HK-2 (cell line): Measurements from ENCODE around the gene LRBA.
"Not testable (repeated sequence)": the region's sequence is repeated elsewhere in the genome, so short reads cannot be mapped to it uniquely, and the experiment has no call there.

Experiments used
- DNase-seq: peaks from one replicate; pipeline ENCODE4 v3.0.0-alpha.2; 2018; ENCODE audit not compliant: unreplicated experiment

LRBA gene

DNA sequence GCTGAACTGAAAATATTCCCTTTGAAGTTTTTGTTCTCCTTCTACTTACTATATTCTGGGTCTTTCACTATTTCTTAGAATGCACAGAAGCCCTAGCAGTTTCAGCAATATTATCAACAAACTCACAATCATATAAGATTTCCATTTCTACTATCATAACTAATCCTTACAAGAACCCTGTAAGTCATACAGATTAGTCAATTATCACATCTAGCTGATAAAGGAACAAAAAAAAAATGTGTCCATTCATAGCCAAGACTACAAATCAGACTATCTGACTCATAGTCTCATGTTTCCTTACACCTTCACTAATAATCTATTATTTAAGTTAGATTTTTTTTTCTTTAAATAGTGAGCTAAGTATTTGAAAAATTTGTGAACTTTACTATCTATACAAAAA is 72.5 kb downstream of the LRBA start:
- DNase-seq, result no peak

DNA sequence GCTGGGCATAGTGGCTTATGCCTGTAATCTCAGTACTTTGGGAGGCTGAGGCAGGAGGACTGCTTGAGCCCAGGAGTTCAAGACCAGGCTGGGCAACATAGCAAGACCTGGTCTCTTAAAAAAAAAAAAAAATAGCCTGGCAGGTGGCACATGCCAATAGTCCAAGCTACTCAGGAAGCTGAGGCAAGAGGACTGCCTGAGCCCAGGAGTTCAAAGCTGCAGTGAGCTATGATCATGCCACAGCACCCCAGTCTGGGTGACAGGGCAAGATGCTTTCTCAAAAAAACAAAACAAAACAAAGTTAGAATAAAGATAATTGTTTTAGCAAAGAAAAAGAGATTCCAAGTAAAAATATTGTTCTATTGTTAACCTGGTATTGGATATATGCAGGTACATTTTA is 75.0 kb downstream of the LRBA start:
- no peak for DNase-seq

DNA sequence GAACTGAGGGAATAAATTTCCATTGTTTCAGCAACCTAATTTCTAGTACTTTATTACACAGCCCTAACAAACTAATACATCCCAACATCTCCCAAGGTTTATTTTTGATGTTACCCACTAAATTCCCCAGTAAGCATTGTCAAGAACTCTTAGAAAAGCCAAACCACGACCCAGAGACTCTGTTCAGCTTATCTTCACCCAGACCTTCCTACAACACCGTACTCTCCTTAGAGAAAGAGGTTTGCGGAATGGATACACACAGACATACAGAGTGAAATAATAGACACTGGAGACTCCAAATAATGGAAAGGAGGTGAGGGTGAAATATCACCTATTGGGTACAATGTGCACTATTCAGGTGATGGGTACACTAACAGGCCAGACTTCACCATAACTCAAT is 75.6 kb downstream of the LRBA start:
- DNase-seq, result no peak

DNA sequence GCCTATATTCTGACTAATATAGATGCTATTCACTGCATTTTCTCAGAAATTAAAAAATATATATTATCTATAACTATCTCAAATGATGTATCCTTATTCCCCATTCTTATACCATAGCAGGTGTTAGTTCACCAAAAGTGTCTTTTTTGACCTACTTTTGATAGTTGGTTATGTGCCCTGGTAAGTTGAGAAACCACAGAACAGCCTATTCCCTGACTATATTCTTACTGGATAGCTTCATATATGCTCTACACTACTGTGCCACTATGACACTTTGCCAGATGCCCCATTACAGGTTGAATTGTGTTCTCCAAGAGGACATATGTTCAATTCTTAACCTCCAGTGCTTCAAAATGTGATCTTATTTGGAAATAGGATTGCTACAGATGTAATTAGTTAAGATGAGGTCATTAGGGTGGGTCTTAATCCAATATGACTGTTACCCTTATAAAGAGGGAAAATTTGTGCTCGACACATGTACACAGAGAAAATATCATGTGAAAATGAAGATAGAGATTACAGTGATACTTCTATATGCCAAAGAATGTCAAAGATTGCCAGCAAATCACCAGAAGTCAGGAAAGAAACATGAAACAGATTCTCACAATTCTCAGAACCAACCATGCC is 76.1 kb downstream of the LRBA start:
- DNase-seq, result no peak

DNA sequence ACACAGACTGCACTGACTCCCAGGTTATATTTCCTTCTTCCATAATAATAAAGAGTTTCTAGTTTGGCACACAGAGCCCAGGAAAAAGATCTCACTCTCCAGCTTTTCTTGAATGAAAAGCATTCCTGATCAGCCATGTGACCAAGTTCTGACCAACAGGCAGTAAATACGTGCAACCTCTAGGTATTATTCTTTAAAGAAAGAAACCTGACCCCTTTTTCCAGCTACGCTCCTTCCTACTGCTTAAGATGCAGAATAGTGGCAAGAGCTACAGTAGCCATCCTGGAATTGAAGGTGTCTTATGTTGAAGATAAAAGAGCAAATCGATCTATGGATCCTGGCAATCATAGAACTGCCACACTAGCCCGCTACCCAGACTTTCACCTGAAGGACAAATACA is 76.7 kb downstream of the LRBA start:
- no peak for DNase-seq

DNA sequence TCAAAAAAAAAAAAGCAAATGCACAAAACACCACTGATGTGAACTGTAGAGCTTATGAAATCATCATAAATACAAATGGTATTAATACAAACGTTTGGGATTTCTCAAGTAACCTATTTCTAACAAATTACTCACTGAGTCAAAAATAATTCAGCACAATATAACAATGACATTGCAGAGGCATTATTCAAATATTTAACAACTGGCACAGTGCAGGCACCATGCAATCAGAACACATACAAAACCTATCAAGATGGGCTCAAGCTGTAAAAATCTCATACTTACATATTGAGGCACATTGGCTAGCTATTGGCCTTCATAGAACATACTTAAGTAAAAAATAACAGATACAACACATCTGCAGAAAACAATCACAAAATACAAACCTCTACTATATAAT is 81.1 kb downstream of the LRBA start:
- DNase-seq, result no peak

DNA sequence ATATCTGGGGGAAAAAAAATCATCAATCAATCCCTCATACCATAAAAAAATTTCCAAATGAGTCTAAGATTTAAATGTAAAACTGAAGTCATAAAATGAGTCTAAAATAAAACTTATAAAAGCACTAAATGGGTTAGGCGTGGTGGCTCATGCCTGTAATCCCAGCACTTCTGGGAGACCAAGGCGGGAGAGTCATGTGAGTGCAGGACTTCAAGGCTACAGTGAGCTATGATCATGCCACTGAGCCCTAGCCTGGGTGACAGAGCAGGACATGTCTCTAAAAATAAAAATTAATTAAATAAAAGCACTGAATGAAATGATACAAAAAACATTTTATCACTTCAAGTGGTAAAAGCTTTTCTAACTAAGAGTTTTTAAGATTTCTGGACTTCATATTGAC is 83.3 kb downstream of the LRBA start:
- DNase-seq, result no peak

DNA sequence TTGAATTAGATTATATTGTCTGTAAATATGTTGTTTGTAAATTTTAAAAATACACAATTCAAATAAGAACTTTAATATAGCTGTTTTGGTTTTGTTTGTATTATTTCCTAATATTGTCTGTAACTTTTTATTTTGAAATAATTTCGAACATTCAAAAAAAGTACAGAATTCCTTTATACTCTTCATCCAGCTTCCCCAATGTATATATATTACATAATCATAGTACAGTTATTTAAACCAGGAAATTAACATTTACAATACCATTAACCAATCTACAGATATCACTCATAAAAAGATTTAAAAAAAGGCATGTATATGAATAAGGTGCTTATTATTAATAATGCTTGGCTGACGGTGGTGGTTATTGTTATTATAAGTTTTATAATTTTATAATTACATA is 84.1 kb downstream of the LRBA start:
- no peak for DNase-seq

DNA sequence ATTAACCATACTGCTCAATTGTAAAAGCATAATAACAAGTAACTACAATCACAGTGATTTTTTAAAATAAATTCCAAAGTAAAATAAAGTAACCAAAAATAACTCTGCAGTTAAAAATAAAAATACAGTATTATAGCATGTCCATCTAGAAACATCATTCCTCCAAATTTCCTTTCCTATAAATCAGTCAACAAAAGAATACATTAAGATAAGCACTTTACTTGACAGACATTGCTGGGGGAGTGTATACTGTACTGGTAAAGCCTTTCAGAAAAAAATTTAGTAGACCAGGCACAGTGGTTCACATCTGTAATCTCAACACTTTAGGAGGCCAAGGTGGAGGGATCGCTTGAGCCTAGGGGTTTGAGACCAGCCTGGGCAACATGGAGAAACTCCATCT is 91.1 kb downstream of the LRBA start:
- DNase-seq, result no peak

DNA sequence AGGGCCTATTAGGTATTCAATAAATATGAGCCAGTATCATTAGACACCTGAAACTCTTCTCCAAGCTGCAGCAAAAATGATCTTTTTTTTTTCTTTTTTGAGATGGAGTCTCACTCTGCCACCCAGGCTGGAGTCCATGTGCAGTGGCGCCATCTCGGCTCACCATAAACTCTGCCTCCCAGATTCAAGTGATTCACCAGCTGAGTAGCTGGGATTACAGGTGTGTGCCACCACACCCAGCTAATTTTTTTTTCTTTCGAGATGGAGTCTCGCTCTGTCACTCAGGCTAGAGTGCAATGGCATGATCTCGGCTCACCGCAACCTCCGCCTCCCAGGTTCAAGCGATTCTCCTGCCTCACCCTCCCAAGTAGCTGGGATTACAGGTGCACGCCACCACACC is 93.6 kb downstream of the LRBA start:
- not testable (repeated sequence) for DNase-seq

DNA sequence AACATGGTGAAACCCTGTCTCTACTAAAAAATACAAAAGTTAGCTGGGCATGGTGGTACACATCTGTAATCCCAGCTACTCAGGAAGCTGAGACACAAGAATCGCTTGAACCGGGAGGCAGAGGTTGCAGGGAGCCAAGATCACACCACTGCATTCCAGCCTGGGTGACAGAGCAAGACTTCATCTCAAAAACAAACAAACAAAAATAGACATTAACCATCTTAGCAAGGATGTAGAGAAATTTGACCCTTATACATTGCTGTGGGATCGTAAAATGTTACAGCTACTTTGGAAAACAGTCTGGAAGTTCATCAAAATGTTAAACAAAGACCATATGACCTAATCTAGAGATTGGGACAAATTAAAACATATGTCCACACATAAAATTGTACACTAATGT is 96.5 kb downstream of the LRBA start:
- not testable (repeated sequence) for DNase-seq

DNA sequence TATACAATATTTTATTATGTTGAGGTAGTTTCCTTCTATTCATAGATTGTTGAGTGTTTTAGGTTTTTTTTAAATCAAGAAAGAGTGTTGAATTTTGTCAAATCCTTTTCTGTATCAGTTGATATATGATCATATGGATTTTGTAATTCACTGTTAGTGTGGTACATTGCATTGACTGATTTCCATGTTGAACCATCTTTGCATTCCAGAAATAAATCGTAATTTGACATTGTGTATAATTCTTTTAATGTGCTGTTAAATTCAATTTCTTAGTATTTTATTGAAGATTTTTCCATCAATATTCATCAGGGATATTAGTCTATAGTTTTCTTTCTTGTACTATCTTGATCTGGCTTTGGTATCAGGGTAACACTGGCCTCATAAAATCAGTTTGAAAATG is 103.8 kb downstream of the LRBA start:
- DNase-seq, result no peak

DNA sequence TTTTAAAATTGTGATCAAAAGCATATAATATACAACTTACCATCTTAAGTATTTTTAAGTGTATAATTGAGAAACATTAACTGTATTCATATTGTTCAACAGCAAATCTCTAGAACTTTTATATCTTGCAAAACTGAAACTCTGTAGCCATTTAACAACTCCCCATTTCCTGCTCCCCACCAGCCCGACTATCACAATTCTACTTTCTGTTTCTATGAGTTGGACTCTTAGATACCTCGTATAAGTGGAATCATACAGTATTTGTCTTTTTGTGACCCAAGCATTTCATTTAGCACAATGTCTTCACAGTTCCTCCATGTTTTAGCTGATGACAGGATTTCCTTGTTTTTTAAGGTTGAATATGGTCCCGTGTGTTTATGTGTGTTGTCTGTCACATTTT is 106.0 kb downstream of the LRBA start:
- DNase-seq, result no peak

DNA sequence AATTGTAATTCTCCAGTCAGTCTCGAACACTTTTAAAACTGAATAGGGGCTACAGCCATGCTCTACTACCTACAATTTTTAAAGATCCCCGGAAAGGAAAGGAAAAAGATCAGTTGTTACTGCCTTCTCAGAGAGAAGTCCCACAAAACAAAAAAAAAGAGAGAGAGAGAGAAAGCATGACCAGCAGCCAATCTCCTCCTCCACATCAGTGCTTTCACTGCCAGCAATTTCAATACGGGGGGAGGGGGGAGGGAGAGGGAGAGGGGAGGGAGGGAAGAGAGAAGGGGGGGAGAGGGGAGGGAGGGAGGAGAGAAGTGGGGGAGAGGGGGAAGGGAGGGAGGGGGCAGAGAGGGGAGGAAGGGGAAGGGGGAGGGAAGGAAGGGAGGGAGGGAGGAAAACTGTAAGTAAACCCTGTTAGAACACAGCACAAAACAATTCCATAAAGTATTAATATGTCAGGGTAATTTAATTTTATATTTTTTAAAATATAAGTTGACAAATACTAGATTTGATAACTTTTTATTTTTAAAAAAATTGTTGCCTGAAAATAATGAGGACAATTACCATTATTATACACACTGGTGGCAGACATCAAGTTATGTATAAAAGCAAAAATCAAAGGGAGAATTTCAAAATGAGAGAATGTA is 108.0 kb downstream of the LRBA start:
- no peak for DNase-seq

DNA sequence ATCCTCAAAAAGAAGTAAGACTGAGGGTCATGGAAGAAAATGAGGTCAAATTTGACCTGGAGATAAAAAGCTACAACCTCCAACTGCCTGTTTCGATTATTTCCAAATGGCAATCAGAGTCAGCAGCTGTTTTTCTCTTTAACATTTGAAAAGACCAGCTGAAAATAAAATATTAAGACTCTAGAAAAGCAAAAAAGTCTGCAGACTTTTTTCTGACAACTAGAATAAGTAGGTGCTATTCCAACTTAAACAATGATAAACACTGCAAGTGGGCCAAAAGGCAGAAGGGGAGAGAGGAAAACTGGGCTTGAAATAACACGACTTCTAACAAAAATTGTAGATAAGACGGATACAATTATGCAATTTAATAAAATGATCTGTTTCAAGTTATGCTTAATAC is 110.4 kb downstream of the LRBA start:
- no peak for DNase-seq

DNA sequence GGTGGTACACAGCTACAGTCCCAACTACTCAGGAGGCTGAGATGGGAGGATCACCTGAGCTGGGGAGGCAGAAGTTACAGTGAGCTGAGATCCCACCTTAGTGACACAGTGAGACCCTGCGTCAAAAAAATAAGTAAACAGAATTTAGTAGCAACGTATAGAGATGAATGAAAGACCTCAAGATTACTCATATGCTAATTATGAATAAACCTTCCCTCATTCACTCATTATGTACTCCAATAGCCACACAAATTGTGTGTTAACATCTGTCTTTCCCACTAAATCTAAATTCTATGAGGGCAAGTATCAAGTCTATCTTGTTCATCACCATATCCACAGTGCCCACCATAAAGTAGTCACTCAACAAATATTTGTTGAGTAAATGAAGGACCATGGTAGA is 111.5 kb downstream of the LRBA start:
- no peak for DNase-seq

DNA sequence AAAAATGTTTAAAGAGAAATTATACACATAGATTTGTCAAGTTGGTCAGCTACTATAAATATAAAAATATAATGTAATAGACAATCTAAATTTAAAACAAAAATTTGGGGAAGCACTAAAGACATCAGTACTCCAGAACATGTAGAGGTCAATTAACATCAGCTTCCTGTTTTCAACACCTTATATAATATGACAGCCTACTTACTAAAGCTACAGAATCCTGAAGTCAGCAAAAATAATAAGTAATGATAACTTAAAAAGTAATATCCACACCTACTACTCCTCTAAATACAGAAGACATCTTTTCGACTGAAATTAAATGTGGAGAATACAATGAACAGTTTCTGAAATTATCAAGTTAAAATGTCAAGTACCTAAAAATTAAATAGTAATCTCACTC is 118.6 kb downstream of the LRBA start:
- no peak for DNase-seq

DNA sequence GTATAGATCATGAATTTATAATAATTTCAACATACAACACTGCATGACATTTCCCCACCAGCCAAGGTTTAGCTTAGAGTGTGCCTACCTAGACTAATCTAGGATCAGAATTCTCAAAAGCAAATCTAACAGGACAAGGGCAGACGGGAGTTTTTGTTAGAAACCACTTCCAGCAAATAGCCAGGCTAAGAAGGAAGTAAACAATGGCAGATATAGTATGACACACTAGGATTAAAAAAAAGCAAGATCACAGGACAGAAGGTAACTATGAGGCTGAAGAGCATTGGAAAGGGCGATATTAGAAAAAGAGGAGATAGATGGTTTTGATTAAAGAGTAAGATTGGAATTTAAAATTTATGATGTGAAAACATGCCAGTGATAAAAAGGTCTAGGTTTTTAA is 124.8 kb downstream of the LRBA start:
- no peak for DNase-seq

DNA sequence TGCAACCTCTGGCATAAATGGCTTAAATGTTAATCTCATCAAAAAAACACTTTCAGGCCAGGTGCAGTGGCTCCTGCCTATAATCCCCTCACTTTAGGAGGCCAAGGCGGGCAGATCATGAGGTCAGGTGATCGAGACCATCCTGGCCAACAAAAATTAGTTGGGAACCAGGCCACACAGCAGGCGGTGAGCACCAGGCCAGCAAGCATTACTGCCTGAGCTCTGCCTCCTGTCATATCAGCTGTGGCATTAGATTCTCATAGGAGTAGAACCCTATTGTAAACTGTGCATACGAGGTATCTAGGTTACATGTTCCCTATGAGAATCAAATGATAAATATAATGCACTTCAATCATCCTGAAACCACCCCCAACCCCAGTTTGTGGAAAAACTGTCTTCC is 125.8 kb downstream of the LRBA start:
- DNase-seq, result no peak

DNA sequence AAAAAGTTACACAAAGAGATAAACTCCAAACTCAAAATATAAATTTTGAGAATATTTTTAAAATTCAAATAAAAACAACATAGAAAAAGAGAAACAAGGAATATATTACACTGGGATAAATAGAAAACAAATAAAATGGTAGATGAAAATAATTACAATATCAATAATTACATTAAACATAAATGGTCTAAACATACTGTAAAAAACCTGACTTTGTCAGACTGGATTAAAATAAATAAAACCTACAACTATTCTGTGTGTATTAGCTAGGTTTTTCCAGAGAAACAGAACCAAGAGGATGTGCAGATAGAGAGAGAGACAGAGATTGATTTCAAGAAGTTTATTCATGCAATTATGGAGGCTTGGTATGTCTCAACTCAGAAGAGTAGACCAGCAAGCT is 126.5 kb downstream of the LRBA start:
- no peak for DNase-seq

DNA sequence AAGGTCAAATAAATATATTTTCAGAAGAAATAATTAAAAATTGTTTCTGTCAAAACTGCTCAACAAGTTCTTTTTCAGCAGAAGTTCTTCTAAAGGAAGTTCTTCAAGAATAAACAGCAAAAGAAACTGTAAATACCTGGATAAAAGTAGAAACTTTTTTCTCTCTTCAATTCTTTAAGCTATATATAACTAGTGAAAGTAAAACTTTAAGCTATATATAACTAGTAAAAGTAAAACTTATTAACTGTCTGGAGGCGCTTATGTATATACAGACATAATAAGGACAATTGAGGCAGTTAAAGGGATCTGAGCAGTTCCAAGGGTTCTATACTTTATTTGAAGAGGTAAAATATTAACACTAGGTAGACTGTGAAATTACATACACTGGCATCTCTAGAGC is 126.9 kb downstream of the LRBA start:
- DNase-seq, result no peak

DNA sequence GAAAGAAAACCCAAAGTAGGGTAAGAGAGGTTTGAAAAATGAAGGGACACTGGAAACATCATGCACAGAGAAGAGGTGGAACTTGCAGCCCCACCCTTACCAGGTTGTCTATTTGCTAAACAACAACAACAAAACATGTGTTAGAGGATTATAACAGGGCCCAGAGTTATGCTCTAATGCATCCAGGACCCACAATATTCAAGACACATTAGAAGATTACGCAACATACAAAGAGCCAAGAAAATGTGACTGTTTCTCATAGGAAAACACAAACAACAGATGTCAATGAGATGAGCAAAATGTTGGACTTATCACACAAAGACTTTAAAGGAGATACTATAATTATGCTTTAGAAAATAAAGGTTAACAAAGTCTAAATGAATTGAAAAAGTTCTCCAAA is 128.5 kb downstream of the LRBA start:
- DNase-seq, result no peak

DNA sequence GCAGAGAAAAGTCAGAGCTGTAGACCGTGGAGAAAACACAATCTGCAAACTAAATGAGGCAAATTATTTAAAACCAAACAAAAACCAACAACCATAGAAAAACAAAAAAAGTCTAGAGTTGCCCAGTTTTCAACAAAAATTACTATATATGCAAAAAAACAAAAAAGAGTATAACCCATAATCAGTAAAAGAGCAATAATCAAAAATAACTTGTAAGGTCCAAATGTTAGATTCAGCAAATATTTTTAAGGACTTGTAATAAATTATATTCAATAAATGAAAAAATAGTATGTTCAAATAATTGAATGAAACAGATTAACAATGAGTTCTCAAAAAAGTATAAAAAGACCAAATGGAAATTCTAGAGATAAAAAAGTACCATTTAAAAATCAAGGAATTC is 130.5 kb downstream of the LRBA start:
- no peak for DNase-seq

DNA sequence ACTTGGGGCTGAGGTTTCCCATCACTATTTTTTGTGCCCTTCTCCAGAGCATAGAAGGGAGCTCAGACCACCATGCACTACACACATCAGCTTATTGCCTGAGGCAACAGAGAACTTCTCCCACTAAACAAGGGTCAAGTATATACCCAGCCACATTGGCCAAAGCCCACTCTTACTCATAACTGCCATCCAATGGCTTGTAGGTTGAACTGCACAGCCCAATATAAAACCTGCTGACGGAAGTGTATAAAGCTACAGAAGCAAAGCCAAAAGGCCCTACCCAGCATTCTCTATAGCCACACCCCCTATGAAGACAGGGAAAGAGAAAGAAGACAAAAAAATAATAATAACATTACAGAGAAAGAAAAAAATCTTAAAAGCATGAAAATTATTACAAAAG is 139.7 kb downstream of the LRBA start:
- DNase-seq, result no peak
